CD1c-positive myeloid dendritic cell (primary cell): Measurements from ENCODE around the gene PFKP.

Experiments
- DNase-seq: peaks from one replicate; pipeline ENCODE4 v3.0.0-alpha.2; 2016; ENCODE audit errors: extremely low spot score

PFKP gene

DNA sequence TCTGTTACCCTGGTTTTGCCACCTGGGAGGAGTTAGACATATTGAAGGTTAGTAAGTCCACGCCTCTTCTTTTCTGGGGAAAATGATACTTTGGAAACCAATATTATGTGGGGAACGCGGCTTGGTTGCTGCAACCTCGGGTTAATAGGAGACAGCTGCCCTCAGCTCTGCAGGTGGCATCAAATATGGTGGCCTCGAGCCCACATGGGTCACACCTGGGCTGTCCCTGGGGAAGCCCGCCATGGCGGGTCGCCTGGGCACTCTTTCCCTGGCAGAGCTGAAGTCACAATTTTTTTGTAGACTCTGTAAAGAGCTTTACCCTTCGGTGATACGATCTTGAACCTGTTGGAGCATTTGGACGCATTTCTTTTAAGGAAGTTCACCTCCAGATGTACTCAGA, 2.5 kb downstream of the PFKP start:
- no peak for DNase-seq

DNA sequence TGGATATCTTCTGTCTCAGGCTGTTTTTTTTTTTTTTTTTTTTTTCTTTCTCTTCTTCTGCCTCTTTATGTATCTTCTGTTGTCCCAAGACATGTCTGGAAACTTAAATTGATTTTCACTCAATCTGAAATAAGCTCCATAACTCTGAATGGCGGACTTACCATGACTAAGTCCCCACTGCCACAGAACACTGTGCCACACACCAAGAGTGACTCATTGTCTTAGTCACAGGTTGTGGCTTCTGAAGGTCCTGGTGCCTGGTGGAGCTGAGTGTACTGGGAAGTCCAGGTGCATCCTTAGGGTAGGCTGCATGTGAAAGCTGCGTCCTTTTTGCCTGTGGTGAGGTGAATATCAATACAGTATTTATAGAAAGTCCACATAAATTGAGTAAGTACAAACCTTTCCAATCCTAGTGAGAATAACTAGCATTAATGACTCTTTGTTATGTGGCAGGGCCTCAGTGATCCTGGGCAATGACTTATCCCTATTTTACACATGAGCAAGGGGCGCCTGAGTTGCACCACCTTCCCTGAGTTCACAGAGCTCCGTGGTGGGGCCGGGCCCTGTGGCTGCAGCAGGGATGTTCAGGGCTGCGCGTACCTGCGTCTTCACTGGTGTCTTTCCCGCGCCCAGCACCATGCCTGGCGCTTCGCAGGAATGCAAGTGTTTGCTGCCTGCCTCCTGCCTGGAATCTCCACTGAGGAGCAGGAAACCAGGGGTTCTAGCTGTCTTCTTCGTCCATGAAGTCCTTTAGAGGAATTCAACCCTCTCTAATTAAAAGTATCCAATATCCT, 4.3 kb downstream of the PFKP start:
- peak; percentile 47 for DNase-seq

DNA sequence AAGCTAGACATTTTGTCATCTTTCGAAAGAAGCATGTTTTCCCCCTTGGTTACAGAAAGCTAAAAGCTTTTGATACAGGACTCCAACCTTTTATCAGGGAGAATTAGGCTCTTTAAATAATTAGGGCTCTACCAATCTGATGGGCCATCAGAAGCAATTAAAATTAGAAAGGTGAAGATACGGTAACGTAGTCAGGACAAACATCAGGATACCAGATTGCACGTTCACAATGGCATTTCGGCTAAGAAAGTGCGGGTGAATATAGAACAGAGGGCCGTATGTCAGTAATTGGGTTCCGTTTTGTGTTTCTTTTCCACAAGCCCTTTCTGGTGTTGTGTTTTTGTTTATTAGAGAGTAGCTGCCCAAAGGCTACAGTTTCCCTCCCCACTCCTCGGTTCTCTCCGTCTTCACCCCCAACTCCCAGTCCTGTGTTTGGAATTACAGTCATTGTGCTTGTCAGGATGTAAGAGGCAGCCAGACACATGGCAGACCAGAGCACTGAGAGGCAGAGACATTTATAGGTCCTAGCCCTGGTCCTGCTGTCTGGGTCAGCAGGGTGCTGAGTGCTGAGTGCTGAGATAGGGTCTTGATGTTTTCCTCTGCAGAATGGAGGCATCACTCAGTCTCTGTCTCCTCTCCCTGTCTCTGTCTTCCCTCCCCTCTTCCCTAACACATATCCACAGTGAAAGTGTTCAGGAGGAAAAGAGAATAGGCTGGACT, 5.5 kb downstream of the PFKP start:
- DNase-seq = no peak

DNA sequence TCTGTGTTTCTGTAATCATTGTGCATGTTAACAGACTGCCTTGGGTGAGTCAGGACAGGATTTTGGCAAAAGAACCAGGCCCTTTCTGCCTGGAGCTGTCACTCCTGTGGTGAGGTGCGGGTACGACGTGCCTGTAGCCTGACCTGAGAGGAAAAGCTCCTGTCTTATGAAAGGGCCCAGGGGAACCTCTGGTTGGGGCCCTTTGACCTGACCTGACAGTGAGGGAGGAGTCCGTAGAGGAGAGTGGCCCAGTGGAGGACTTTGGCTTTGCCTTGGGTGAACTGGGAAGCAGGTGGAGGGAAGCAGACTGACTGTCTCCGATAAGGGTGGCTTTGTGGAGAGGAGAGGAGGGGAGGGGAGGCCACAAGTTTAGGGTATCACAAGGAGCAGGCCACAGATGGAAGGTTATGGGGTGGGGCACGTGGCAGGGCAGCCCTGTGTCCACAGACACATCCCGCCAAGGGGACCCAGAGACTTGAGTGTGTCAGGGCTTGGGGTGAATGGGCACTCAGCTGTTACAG, 6.9 kb downstream of the PFKP start:
- no peak for DNase-seq

DNA sequence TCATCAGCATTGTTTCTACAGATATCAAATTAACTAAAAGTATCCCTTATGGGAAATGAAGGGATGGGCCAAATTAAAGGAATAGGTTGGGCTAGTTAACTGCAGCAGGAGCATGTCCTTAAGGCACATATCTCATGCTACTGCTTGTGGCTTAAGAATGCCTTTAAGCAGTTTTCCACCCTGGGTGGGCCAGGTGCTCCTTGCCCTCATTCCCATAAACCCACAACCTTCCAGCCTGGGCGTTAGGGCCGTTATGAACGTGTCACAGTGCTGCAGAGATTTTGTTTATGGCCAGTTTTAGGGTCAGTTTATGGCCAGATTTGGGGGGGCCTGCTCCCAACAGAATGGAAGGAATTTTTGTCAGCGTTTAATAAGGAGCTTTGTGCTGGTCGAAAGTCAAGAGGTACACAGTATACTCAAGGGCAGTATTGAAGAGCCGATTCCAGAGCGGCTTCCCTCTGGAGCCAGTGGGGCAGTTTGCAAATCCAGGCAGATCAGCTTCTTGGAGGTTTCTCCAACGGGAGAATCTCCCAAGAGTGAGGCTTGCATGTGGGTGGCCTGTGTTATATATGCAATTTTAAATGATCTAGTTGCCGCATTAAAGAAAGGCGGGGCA, 7.7 kb downstream of the PFKP start:
- no peak for DNase-seq

DNA sequence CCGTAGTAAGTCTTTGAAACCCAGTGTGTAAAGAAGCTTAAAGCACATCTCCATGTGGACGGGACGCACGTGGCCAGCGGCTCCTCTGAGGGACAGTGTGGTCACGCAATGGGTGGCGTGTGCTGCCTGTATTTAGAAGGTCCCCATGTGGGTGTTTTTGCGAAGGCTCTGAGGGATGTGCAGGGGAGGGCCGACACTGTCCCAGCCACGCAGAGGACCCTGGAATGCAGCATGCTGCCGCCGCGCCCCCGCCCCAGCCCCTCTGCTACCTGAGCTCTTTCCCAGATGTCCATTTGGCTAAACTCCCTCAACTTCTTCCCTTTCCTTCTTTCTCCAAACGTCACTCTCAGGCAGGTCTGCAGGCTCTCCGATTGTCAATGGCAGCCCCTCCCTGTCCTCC, 8.8 kb downstream of the PFKP start:
- DNase-seq = no peak

DNA sequence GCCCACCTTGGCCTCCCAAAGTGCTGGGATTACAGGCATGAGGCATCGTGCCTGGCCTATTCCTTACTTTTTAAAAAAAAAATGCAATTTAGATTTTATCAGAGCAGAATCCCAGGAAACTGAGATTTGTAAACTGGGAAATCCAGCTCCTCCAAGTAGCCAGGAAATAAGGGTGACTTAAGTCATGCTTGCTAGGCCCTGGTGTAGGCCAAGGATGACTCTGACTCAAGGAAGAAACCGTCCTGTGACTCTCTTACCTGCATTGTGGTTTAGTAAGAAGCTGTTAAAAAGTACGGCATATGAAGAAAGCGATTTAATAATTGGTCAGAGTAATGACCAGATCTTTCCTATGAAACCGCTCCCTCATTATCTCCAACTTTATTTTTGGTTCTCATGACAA, 10.2 kb downstream of the PFKP start:
- no peak for DNase-seq

DNA sequence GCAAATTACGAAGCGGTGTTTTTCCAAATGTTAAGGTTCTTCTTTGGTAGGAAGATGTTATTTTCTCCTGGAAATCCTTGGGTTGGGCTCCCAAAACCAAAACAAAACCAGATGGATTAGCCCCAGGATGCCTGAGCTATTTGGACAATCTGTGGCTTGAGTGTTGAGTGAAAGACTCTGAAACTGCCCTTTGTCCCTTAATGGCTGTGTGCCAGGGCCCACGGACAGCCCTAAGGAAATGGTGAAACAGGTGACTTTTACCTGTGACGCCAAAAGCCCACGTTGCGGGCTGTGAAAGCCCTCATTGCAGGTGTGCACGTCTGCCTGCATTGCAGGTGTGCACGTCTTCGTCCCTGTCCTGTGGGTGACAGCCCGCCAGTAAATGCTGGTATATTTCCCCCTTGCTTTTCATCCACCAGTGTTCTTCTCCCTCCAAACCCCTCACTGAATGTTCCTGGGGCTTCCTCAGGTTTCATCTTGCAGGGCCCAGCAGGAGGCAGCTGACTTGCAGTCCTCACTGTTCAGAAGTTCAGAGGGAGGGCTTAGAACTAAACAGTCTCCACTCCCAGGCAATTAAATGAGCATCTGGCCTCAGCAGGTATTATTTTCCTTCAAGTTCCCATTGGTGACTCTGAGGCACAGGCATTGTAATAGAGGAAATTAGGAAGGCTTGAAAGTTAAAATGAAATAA, 10.7 kb downstream of the PFKP start:
- DNase-seq = no peak

GRCh38 chr10:3081383-3081981, 14.1 kb downstream of the PFKP start:
- DNase-seq = no peak

DNA sequence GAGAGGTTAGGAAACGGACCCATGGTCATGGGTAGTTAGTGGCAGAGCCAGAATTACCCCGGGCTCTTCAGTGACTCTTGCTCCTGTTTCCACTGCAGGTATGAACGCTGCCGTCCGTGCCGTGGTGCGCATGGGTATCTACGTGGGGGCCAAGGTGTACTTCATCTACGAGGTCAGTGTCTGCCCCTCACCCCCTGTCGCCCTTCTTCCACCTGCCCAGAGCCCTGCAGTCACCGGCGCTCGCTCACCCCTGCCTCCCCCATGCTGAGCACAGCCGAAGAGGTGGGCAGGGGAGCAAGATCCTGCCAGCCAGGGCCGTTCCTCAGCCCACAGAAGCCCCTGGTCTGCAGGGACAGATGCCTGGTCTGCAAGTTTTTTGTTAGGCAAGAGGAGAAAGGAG, 14.9 kb downstream of the PFKP start:
- no peak for DNase-seq

DNA sequence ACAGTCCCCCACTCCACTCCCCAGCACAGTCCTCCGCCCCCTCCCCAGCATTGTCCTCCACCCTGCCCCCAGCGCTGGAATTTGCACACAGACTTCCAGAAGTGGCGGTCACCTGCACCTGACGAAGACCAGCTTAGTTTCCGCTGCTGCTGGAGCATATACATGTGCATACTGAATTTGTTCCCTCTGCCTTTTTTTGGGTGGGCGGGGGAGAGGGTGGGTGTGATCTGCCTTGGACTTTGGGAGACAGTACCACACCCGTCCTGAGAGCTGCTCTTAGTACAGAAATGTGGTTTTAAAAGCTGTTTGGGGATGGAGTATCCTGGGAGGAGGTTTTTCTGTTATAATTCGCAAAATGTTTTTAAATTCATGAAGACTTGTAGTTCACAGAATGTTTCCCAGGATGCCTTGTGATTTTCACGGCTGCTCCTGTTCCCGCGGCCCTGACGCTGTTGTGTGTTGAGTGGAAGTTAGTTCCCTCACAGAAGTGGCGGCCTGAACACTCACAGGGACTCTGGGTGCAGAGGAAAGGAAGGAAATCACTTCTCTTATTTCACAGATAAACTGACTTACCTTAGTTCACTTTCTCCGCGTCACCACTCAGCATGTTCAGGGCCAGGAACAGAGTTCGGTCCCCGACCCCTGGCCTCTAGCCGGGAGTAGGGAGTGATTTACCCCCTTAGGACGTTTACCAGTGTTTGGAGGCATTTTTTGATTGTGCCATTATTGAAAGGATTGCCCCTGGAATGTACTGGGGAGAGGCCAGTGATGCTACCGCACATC, 18.6 kb downstream of the PFKP start:
- DNase-seq = no peak

DNA sequence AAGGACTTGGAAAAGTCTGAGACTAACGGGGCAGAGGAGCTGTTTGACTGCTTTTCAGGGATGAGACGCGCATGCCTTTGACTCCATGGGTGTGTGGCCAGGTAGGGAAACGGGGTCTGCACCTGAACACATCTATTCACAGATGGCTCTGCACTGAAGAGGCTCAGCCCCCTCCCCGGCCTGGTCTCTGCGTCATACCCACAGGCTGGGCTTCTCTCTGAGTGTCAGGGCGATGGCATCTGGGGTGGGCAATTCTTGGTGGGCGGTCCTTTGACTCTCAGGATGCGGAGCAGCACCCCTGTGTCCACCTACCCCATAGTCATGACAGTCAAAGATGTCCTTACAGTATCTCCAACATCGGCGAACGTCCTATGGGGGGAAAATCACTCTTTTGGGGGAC, 23.0 kb downstream of the PFKP start:
- no peak for DNase-seq

DNA sequence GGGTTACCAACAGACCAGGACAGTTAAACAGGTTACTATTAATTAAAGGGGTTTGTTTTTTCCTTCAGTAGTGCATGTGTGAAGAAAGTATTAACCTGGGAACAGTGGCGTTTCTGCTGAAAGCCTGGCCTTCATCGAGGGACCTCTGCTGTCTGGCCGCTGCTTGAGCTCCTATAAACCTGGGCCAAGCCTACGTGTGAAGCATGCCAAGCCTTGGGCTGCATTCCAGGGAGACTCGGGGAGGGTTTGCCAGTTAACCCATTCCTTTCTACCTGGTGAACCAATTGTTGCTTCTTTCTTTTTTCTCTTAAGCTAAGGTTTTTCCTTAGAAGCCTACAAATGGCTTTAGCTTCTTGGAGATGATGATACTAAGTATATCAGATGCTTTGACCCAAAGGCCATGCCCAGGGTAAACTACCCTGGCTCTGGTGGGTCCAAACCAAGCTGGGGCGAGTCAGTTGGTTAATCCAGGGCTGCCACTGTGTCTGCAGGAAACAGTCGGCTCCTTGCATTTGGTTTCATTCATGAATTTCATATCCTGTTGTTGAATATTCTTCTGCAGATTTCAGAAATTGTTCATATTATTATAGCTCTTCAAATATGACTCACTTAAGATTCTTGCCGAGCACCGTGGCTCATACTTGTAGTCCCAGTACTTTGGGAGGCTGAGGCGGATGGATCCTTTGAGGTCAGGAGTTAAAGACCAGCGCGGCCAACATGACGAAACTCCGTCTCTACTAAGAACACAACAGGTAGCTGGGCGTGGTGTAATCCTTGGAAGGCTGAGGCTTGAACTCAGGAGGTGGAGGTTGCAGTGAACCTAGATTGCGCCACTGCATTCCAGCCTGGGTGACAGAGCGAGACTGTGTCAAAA, 23.8 kb downstream of the PFKP start:
- DNase-seq = no peak

DNA sequence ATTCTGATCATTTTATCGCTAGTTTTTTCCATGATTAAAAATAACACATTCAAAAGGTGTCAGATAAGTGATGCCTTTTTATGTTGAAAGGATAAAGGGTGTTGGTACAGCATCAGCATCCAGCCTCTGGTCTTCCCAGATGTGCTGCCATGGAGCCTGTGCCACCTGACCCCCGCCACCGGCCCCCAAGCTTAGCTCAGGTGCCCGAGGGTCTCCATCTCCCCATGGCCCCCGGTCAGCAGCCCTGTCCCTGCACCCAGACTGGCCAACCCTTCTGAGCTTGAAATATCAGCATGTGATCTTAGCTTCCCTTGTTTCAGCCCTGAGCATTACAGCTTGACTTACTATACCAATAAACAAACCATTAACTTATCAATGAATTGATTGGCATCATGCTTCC, 24.6 kb downstream of the PFKP start:
- no peak for DNase-seq

- DNase-seq = no peak
These were observed 26.6 kb downstream of the PFKP start for GRCh38 chr10:3093996-3094395.

DNA sequence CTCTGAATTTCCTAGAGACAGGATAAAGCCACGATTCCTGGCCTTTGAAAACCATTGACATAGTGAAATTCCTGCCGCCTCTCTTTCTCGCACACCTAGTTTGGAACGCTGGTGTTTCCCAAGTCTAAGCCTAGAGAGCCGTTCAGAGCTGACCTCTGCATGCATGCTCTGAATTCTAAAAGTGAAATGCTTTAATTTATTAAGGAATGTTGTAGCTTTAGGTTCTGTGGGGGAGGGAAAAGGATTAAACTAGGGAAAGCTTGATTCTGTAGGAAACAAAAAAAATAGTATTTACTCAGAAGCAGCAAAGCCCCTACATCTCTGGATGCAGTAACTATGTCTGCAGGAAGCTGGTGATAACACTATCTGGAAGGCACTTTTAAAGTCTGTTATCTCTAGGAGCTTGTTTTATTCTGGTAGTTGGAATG, 27.3 kb downstream of the PFKP start:
- DNase-seq = no peak

GRCh38 chr10:3095373-3096139, 28.2 kb downstream of the PFKP start:
- peak; percentile 91 for DNase-seq

GRCh38 chr10:3096149-3096548, 28.8 kb downstream of the PFKP start:
- peak; percentile 16 for DNase-seq

- DNase-seq = no peak
These were observed 29.8 kb downstream of the PFKP start for GRCh38 chr10:3097160-3097559.
